Neural cell (in vitro differentiated cells): ENCODE results near the gene ATP11A.

Experiments
- EZH2 ChIP-seq: fragments of 200-600, 300-800 bp; shearing (Covaris generic), sonication (generic); IDR thresholded peaks from 2 replicates; pipeline ENCODE4 v1.6.1; 2014; ENCODE audit warnings: antibody characterized with exemption, low read length, borderline replicate concordance, mild to moderate bottlenecking; ENCODE audit not compliant: insufficient read depth, poor library complexity, severe bottlenecking
- POLR2AphosphoS5 ChIP-seq: IDR thresholded peaks from 2 replicates; pipeline ENCODE4 v1.6.1; 2012
- RAD21 ChIP-seq: fragments of 450-650 bp; conservative IDR thresholded peaks from 2 replicates; pipeline ENCODE4 v1.6.1; 2014; ENCODE audit warnings: antibody characterized with exemption, mild to moderate bottlenecking, moderate library complexity
- TAF1 ChIP-seq: IDR thresholded peaks from 2 replicates; pipeline ENCODE4 v1.6.1; 2012; ENCODE audit warnings: low read depth
- TF ChIP-seq, protein P1 (sequence below): IDR thresholded peaks from 2 replicates; pipeline ENCODE4 v1.6.1; 2012; ENCODE audit warnings: borderline replicate concordance
- TF ChIP-seq, protein P2 (sequence below): fragments of 450-650 bp; IDR thresholded peaks from 2 replicates; pipeline ENCODE4 v1.5.1; 2014; ENCODE audit warnings: antibody characterized with exemption, mild to moderate bottlenecking, moderate library complexity; ENCODE audit not compliant: poor library complexity, severe bottlenecking

- no peak for TF ChIP-seq RAD21
- TF ChIP-seq, protein P1, sequence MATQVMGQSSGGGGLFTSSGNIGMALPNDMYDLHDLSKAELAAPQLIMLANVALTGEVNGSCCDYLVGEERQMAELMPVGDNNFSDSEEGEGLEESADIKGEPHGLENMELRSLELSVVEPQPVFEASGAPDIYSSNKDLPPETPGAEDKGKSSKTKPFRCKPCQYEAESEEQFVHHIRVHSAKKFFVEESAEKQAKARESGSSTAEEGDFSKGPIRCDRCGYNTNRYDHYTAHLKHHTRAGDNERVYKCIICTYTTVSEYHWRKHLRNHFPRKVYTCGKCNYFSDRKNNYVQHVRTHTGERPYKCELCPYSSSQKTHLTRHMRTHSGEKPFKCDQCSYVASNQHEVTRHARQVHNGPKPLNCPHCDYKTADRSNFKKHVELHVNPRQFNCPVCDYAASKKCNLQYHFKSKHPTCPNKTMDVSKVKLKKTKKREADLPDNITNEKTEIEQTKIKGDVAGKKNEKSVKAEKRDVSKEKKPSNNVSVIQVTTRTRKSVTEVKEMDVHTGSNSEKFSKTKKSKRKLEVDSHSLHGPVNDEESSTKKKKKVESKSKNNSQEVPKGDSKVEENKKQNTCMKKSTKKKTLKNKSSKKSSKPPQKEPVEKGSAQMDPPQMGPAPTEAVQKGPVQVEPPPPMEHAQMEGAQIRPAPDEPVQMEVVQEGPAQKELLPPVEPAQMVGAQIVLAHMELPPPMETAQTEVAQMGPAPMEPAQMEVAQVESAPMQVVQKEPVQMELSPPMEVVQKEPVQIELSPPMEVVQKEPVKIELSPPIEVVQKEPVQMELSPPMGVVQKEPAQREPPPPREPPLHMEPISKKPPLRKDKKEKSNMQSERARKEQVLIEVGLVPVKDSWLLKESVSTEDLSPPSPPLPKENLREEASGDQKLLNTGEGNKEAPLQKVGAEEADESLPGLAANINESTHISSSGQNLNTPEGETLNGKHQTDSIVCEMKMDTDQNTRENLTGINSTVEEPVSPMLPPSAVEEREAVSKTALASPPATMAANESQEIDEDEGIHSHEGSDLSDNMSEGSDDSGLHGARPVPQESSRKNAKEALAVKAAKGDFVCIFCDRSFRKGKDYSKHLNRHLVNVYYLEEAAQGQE = no peak
- TF ChIP-seq, protein P2, sequence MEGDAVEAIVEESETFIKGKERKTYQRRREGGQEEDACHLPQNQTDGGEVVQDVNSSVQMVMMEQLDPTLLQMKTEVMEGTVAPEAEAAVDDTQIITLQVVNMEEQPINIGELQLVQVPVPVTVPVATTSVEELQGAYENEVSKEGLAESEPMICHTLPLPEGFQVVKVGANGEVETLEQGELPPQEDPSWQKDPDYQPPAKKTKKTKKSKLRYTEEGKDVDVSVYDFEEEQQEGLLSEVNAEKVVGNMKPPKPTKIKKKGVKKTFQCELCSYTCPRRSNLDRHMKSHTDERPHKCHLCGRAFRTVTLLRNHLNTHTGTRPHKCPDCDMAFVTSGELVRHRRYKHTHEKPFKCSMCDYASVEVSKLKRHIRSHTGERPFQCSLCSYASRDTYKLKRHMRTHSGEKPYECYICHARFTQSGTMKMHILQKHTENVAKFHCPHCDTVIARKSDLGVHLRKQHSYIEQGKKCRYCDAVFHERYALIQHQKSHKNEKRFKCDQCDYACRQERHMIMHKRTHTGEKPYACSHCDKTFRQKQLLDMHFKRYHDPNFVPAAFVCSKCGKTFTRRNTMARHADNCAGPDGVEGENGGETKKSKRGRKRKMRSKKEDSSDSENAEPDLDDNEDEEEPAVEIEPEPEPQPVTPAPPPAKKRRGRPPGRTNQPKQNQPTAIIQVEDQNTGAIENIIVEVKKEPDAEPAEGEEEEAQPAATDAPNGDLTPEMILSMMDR = no peak
- no peak for TF ChIP-seq EZH2
- TF ChIP-seq POLR2AphosphoS5 = no peak
- no peak for TF ChIP-seq TAF1
These were observed 35.0 kb downstream of the ATP11A start for GRCh38 chr13:112724788-112725345.
